HepG2 (cell line): ENCODE measurements around the gene DKKL1. TPM values are rescaled to one million over a fixed set of nuclear protein-coding genes. Genes with fewer than 3 reads are reported as not detected.

Experiments used
- ETV5 ChIP-seq: IDR thresholded peaks from 2 replicates; pipeline ENCODE4 v1.6.1; 2018; ENCODE audit warnings: missing biosample characterization, missing genetic modification reagents, inconsistent platforms, borderline replicate concordance
- HBP1 ChIP-seq: IDR thresholded peaks from 2 replicates; pipeline ENCODE4 v1.6.1; 2016; ENCODE audit warnings: low read depth, control low read depth
- HDAC2 ChIP-seq: sonication (generic); formaldehyde crosslinking; IDR thresholded peaks from 2 replicates; pipeline ENCODE4 v1.4.0; 2020; ENCODE audit warnings: missing genetic modification reagents
- HMGXB4 ChIP-seq, 2 experiments: sonication (generic) in 1 of 2; formaldehyde crosslinking in 1 of 2; IDR thresholded peaks; 2 replicates each; pipeline versions ENCODE4 v1.4.0 to v1.6.1; 2018 to 2020; ENCODE audit warnings: missing genetic modification reagents in 2 of 2, borderline replicate concordance in 1 of 2, low read depth in 1 of 2, mild to moderate bottlenecking in 1 of 2, missing biosample characterization in 1 of 2
- HNF1A ChIP-seq, 2 experiments: sonication (generic) in 1 of 2; formaldehyde crosslinking in 1 of 2; IDR thresholded peaks; 2 replicates each; pipeline versions ENCODE4 v1.4.0 to v1.6.1; 2016 to 2020; ENCODE audit warnings: borderline replicate concordance in 1 of 2, low read depth in 1 of 2, mild to moderate bottlenecking in 1 of 2, missing genetic modification reagents in 1 of 2
- HNRNPLL ChIP-seq: fragments of 200-400 bp; formaldehyde crosslinking; IDR thresholded peaks from 2 replicates; pipeline ENCODE4 v1.6.1; 2017; ENCODE audit warnings: mild to moderate bottlenecking, low read depth, low read length; ENCODE audit not compliant: poor library complexity, severe bottlenecking
- KDM6A ChIP-seq: IDR thresholded peaks from 2 replicates; pipeline ENCODE4 v1.6.1; 2016; ENCODE audit warnings: low read depth
- RAD51 ChIP-seq: fragments of 450-650 bp; IDR thresholded peaks from 2 replicates; pipeline ENCODE4 v1.6.1; 2016; ENCODE audit warnings: borderline replicate concordance
- RARA ChIP-seq: IDR thresholded peaks from 2 replicates; pipeline ENCODE4 v1.6.1; 2016; ENCODE audit warnings: missing genetic modification reagents, missing compliant biosample characterization
- THAP11 ChIP-seq: IDR thresholded peaks from 2 replicates; pipeline ENCODE4 v1.6.1; 2016; ENCODE audit warnings: missing biosample characterization, missing genetic modification reagents
- ZFP41 ChIP-seq: sonication (generic); formaldehyde crosslinking; IDR thresholded peaks from 2 replicates; pipeline ENCODE4 v1.4.0; 2020; ENCODE audit warnings: mild to moderate bottlenecking, missing genetic modification reagents, borderline replicate concordance
- ZFP62 ChIP-seq: sonication (generic); formaldehyde crosslinking; IDR thresholded peaks from 2 replicates; pipeline ENCODE4 v1.4.0; 2020; ENCODE audit warnings: missing genetic modification reagents
- ZNF746 ChIP-seq: sonication (generic); formaldehyde crosslinking; IDR thresholded peaks from 2 replicates; pipeline ENCODE4 v1.8.0; 2022; ENCODE audit warnings: mild to moderate bottlenecking, missing genetic modification reagents
- ZNF878 ChIP-seq: sonication (generic); formaldehyde crosslinking; IDR thresholded peaks from 2 replicates; pipeline ENCODE4 v1.8.1; 2023; ENCODE audit warnings: mild to moderate bottlenecking, missing genetic modification reagents, moderate library complexity
- polyA plus RNA-seq, 8 experiments: library from polyadenylated mRNA; depleted of rRNA in 3 of 8; stranded (reverse) in 7 of 8; unstranded in 1 of 8; fragments of >200 nt; fragmentation: Illumina TruSeq in 4 of 8; extraction: Trizol in 4 of 8; gene quantifications; 2 replicates each; pipeline versions ENCODE4 v1.2.1 to v1.2.3, GENCODE V29; 2011 to 2016; ENCODE audit warnings: low read depth in 4 of 8, missing spikeins in 1 of 8, mixed read lengths in 1 of 8; ENCODE audit not compliant: insufficient read depth in 1 of 8
- total RNA-seq, 5 experiments: library from RNA; depleted of rRNA; stranded (reverse); fragments of >200 nt; fragmentation: Illumina TruSeq; extraction: Trizol; gene quantifications; 2 replicates each; pipeline ENCODE4 v1.2.3, GENCODE V29; 2016; ENCODE audit warnings: low read depth in 1 of 5
- TF ChIP-seq, protein P1 (sequence below): sonication (generic); formaldehyde crosslinking; IDR thresholded peaks from 2 replicates; pipeline ENCODE4 v1.4.0; 2020; ENCODE audit warnings: missing genetic modification reagents
- TF ChIP-seq, protein P2 (sequence below): sonication (generic); formaldehyde crosslinking; IDR thresholded peaks from 2 replicates; pipeline ENCODE4 v1.5.0; 2020; ENCODE audit warnings: missing genetic modification reagents
- TF ChIP-seq, protein P3 (sequence below): sonication (generic); formaldehyde crosslinking; IDR thresholded peaks from 2 replicates; pipeline ENCODE4 v1.5.0; 2020; ENCODE audit warnings: missing genetic modification reagents, mild to moderate bottlenecking, borderline replicate concordance

The DKKL1 gene
- total and polyA plus RNA-seq, 2 of the 13 experiments (the other 11 are each of a cell fraction or from before 2014, with no cell fraction given) = 0.30 to 0.31 TPM

DNA sequence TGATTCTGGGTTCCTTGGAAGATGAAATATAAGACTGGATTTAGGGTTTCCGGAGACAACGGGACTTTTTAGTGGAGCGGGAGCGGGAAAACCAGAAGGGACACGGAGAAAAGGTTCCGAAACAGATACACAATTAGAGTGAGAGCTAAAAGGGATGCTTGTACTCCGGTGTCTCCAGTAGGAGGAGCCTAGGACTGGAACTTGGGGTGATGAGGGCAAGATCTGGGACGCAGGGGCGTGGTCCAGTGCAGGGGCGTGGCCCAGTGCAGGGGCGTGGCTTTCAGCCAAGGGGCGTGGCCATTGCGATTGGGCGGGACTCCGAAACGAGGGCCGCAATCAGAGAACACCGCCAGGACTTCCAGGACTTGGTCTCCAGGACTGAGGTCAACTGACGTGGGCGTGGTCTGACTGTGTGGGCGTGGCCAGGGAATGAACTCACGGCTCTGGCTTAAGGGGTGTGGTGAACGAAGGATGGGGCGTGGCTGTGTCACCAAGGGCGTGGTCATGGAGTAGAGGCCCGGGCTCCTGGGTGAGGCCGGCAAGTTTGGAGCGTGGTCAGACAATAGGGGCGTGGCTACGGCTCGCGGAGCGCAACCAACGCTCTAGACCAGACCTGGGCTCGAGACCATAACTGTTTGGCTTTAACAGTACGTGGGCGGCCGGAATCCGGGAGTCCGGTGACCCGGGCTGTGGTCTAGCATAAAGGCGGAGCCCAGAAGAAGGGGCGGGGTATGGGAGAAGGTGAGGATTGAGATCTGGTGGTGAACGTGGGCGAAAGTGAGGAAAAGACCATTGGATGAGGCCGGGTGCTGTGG is at the start of gene DKKL1 (continued):
- peak; percentile 40; the same call in 1 of the 2 replicates for TF ChIP-seq THAP11 (CRISPR knock-in tag)
- TF ChIP-seq, protein P1, sequence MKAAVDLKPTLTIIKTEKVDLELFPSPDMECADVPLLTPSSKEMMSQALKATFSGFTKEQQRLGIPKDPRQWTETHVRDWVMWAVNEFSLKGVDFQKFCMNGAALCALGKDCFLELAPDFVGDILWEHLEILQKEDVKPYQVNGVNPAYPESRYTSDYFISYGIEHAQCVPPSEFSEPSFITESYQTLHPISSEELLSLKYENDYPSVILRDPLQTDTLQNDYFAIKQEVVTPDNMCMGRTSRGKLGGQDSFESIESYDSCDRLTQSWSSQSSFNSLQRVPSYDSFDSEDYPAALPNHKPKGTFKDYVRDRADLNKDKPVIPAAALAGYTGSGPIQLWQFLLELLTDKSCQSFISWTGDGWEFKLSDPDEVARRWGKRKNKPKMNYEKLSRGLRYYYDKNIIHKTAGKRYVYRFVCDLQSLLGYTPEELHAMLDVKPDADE = no peak
- TF ChIP-seq HNRNPLL = peak; percentile 88
- no peak for TF ChIP-seq ZNF878 (CRISPR knock-in tag)
- no peak for TF ChIP-seq ETV5 (CRISPR knock-in tag)
- TF ChIP-seq HDAC2 (CRISPR knock-in tag) = no peak
- TF ChIP-seq, protein P2, sequence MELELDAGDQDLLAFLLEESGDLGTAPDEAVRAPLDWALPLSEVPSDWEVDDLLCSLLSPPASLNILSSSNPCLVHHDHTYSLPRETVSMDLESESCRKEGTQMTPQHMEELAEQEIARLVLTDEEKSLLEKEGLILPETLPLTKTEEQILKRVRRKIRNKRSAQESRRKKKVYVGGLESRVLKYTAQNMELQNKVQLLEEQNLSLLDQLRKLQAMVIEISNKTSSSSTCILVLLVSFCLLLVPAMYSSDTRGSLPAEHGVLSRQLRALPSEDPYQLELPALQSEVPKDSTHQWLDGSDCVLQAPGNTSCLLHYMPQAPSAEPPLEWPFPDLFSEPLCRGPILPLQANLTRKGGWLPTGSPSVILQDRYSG (CRISPR knock-in tag) = no peak
- TF ChIP-seq HBP1 (CRISPR knock-in tag) = no peak
- no peak for TF ChIP-seq ZFP41
- no peak for TF ChIP-seq HNF1A (IDR thresholded peaks at IDR 0.05; ENCODE audit: low read depth)
- no peak for TF ChIP-seq HNF1A (CRISPR knock-in tag; IDR thresholded peaks at IDR 0.05; ENCODE audit: borderline replicate concordance)
- no peak for TF ChIP-seq ZNF746
- no peak for TF ChIP-seq ZFP62 (CRISPR knock-in tag)
- TF ChIP-seq RARA (CRISPR knock-in tag) = no peak
- TF ChIP-seq, protein P3, sequence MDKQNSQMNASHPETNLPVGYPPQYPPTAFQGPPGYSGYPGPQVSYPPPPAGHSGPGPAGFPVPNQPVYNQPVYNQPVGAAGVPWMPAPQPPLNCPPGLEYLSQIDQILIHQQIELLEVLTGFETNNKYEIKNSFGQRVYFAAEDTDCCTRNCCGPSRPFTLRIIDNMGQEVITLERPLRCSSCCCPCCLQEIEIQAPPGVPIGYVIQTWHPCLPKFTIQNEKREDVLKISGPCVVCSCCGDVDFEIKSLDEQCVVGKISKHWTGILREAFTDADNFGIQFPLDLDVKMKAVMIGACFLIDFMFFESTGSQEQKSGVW = no peak
- 0 out of 4 replicates have a peak, but pooled peaks of 1 of the 2 experiments have one; percentile 46 for TF ChIP-seq HMGXB4 (CRISPR knock-in tag; IDR thresholded peaks at IDR 0.05; ENCODE audit: borderline replicate concordance in 1 of 2, low read depth in 1 of 2)
- no peak for TF ChIP-seq KDM6A (CRISPR knock-in tag)
- TF ChIP-seq RAD51 = no peak
